BE2C (cell line): ENCODE results near the gene CCL11.

Source experiments
- DNase-seq: peaks from one replicate; pipeline ENCODE4 v3.0.0-alpha.2; 2020
- H3K27me3 ChIP-seq: fragments of 250-450 bp; sonication (Bioruptor Pico); 2 replicates; pipeline ENCODE4 v1.5.1; 2020; ENCODE audit warnings: mild to moderate bottlenecking
- H3K36me3 ChIP-seq: fragments of 250-450 bp; sonication (Bioruptor Pico); 2 replicates; pipeline ENCODE4 v1.5.1; 2020; ENCODE audit warnings: mild to moderate bottlenecking
- H3K4me1 ChIP-seq: fragments of 250-450 bp; sonication (Bioruptor Pico); 2 replicates; pipeline ENCODE4 v1.5.1; 2020
- H3K4me3 ChIP-seq: 2 replicates; pipeline ENCODE4 v1.5.1; 2011; ENCODE audit warnings: low read depth, low read length
- H3K9me3 ChIP-seq: fragments of 250-450 bp; sonication (Bioruptor Pico); 2 replicates; pipeline ENCODE4 v1.5.1; 2020
- CTCF ChIP-seq: IDR thresholded peaks from 2 replicates; pipeline ENCODE4 v1.5.1; 2012; ENCODE audit warnings: mild to moderate bottlenecking, low read depth, low read length

Gene CCL11

GRCh38 chr17:34306466-34306865, 20.9 kb downstream of the CCL11 start:
- no peak overlapping the region for H3K4me3 ChIP-seq
- TF ChIP-seq CTCF, result peak; percentile 36
- no peak for DNase-seq
- H3K27me3 ChIP-seq, result no peaks in the 10 kb centered on the region; the same call in 1 of the 2 replicates
- no peaks in the 10 kb centered on the region for H3K36me3 ChIP-seq
- no peaks in the 10 kb centered on the region for H3K9me3 ChIP-seq
- no peaks in the 10 kb centered on the region for H3K4me1 ChIP-seq

GRCh38 chr17:34307110-34307509, 21.6 kb downstream of the CCL11 start:
- Histone ChIP-seq H3K4me1 (no peaks in the 10 kb centered on the region), H3K9me3 (no peaks in the 10 kb centered on the region)
- DNase-seq, result no peak

GRCh38 chr17:34308371-34308770, 22.8 kb downstream of the CCL11 start:
- Histone ChIP-seq H3K4me3 (no peak overlapping the region), H3K4me1 (no peaks in the 10 kb centered on the region), H3K9me3 (no peaks in the 10 kb centered on the region), H3K27me3 (peaks cover under 1% of the 10 kb centered on the region; the same call in 1 of the 2 replicates), H3K36me3 (no peaks in the 10 kb centered on the region)
- no peak for TF ChIP-seq CTCF
- no peak for DNase-seq

More at GRCh38 chr17:34307110-34307509, 21.6 kb downstream of the CCL11 start:
- H3K4me3 ChIP-seq, result no peak overlapping the region
- no peaks in the 10 kb centered on the region; the same call in 1 of the 2 replicates for H3K27me3 ChIP-seq
- TF ChIP-seq CTCF, result no peak
- no peaks in the 10 kb centered on the region for H3K36me3 ChIP-seq

- Histone ChIP-seq H3K9me3 (no peaks in the 10 kb centered on the region), H3K4me1 (no peaks in the 10 kb centered on the region), H3K4me3 (no peak overlapping the region), H3K36me3 (no peaks in the 10 kb centered on the region), H3K27me3 (peaks cover 15% of the 10 kb centered on the region; the same call in 1 of the 2 replicates)
- DNase-seq, result no peak
- TF ChIP-seq CTCF, result no peak
These were observed 25.7 kb downstream of the CCL11 start for GRCh38 chr17:34311291-34311690.

GRCh38 chr17:34312080-34312479, 26.5 kb downstream of the CCL11 start:
- no peaks in the 10 kb centered on the region for H3K36me3 ChIP-seq
- H3K9me3 ChIP-seq, result no peaks in the 10 kb centered on the region
- no peak overlapping the region for H3K4me3 ChIP-seq
- peaks cover 15% of the 10 kb centered on the region; the same call in 1 of the 2 replicates for H3K27me3 ChIP-seq
- H3K4me1 ChIP-seq, result no peaks in the 10 kb centered on the region
- DNase-seq, result no peak
- no peak for TF ChIP-seq CTCF

GRCh38 chr17:34313164-34313563, 27.6 kb downstream of the CCL11 start:
- no peak overlapping the region for H3K4me3 ChIP-seq
- no peaks in the 10 kb centered on the region for H3K36me3 ChIP-seq
- H3K9me3 ChIP-seq, result no peaks in the 10 kb centered on the region
- no peaks in the 10 kb centered on the region for H3K4me1 ChIP-seq
- no peak for TF ChIP-seq CTCF
- DNase-seq, result no peak
- H3K27me3 ChIP-seq, result peaks cover 15% of the 10 kb centered on the region; the same call in 1 of the 2 replicates
